Breast epithelium (tissue), 3 donors: ENCODE data around the gene PRKD2.

Experiments used
- POLR2A ChIP-seq: fragments of 450-650 bp; IDR thresholded peaks from one replicate; pipeline ENCODE4 v1.6.1; 2016; ENCODE audit warnings: antibody characterized with exemption, mild to moderate bottlenecking, moderate library complexity
- POLR2AphosphoS5 ChIP-seq, 3 donors: sonication (generic); formaldehyde crosslinking; IDR thresholded peaks; one replicate each; pipeline ENCODE4 v1.6.1; 2017; ENCODE audit warnings: antibody characterized with exemption in 3 of 3
- TF ChIP-seq, protein P1 (sequence below), 3 donors: fragments of 450-650 bp; IDR thresholded peaks; one replicate each; pipeline ENCODE4 v1.5.1; 2016 to 2017; ENCODE audit warnings: antibody characterized with exemption in 3 of 3, mild to moderate bottlenecking in 3 of 3, moderate library complexity in 3 of 3

DNA sequence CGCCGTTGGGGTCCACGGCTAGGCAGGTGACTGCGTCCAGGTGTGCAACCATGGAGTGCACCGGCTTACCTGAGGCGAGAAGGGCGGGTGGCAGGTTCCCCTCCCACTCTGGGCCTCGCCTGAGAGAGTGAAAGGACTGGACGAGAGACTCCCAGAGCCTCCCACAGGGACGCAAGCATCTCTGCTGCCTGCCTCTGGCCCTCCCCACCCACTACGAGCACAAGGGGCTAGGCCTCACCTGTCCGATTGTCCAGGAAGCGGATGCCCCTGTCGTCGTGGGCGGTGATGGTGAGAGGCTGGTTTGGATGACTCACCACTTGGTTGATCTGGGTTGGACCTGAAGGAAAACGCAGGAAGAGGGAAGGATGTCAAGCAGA is 5.1 kb upstream of the PRKD2 start:
- TF ChIP-seq, protein P1, sequence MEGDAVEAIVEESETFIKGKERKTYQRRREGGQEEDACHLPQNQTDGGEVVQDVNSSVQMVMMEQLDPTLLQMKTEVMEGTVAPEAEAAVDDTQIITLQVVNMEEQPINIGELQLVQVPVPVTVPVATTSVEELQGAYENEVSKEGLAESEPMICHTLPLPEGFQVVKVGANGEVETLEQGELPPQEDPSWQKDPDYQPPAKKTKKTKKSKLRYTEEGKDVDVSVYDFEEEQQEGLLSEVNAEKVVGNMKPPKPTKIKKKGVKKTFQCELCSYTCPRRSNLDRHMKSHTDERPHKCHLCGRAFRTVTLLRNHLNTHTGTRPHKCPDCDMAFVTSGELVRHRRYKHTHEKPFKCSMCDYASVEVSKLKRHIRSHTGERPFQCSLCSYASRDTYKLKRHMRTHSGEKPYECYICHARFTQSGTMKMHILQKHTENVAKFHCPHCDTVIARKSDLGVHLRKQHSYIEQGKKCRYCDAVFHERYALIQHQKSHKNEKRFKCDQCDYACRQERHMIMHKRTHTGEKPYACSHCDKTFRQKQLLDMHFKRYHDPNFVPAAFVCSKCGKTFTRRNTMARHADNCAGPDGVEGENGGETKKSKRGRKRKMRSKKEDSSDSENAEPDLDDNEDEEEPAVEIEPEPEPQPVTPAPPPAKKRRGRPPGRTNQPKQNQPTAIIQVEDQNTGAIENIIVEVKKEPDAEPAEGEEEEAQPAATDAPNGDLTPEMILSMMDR (IDR thresholded peaks at IDR 0.05) = no peak
- TF ChIP-seq POLR2A (no peak), POLR2AphosphoS5 (IDR thresholded peaks at IDR 0.05) (no peak)
